NCI-H128 (cell line): Measurements from ENCODE around the gene RARRES1.

ENCODE experiments used
- DNase-seq: peaks from one replicate; lab custom pipeline; 2025; ENCODE audit not compliant: unreplicated experiment; lab: John Stamatoyannopoulos, UW

RARRES1 gene

DNA sequence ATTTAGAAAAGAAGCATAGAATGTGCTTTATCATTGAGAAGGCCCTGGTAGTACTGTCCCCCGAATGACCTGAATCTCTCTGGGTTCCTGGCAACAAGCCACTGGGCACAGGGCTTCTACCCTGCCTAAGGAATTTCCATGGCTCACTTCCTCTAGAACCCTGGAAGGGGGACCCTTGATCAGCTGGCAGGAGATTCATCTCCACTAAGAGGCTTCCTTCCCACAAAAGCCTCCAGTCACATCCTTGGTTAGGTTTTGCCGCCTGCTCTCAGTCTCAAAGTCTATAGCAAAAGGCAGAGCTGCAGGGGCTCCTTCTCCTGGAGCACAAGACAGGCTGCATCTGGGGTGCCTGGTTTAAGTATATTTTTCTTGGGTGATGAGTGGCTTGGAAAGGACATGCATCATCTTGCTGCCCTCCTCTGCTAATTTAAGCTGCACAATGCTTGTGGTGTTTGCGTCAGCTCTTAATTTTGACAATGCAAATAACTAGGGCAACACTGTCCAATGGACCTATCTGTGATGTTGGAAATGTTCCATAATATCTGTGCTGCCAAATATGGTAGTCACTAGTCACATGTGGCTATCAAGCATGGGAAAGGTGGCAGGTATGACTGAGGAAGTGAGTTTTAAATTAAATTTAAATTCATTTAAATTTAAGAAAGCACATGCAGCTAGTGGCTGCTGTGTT, 33.4 kb upstream of the RARRES1 start:
- DNase-seq = no peak

DNA sequence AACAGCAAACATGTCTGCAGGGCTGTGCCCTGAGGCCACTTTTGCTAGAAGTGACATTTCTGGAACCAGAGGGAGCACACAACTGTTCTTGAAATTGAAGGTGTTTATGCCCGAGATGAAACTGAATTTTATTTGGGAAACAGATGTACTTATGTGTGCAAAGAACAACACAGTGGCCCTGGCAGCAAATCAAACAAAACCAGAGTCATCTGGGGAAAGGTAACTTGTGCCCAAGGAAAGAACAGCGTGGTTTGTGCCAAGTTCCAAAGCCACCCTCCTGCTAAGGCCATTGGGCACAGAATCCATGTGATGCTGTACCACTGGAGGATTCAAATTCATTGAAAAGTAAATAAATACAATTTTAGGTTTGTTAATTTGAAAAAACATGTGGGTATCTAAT, 31.2 kb upstream of the RARRES1 start:
- DNase-seq = no peak

DNA sequence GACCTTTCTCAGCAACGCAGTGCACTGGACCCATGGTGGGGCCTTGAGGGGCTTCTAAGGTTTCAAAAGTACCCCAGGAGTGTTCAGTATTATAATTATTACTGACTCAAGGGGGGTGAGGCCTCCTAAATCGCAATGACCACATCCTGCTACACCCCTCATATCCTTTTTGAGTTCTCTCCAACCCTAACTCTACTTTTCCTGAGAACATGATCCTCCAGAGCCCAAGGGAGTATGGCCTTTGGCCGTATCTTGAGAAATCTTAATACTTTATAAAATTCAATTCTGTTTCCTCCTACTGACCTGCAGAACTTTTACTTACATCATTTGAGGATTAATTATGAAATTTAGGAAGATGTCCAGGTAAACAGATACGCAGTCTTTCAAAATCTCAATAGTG, 30.4 kb upstream of the RARRES1 start:
- DNase-seq = no peak

DNA sequence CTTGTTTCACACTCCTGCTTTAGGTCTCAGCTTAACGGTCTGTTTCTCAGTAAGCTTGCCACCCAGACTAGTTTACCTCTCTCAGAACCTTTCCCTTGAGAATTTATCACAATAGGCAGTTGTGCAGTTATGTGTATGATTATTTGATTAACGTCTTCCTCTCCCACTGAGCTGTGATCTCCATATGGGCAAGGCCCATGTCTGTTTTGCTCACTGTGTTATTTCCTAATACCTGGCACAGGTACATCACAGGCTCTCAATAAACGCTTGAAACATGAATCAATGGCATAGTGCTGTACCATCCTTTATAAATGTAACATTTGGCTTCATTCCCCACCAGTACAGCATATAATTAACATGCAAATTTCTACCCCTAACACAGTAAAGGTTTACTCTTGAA, 29.1 kb upstream of the RARRES1 start:
- no peak for DNase-seq

DNA sequence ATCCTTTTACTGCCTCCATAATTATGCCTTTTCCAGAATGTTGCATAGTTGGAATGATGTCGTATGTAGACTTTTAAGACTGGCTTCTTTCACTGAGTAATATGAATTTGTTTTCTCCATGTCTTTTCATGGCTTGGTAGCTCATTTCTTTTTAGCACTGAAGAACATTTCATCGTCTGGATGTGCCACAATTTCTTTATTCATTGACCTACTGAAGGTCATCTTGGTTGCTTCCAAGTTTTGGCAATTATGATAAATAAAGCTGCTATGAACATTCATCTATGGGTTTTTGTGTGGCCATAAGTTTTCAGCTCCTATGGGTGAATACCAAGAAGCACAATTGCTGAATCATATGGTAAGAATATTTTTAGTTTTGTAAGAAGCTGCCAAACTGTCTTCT, 23.2 kb upstream of the RARRES1 start:
- DNase-seq = no peak

DNA sequence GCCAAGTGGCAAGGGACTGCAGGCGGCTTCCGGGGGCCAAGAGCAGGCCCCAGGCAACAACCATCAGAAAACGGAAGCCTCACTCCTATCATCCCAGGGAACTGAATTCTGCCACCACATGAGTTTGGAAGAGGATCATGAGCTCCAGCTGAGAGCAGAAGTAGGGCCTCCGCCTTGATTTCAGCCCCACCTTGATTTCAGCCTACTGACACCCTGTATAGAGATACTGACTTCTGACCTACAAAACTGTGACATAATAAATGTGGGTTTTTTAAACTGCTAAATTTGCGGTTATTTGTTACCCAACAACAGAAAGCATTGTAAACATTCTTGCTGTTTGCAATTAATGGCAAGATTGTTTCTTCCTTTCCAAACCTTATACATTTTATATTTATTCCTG, 21.6 kb upstream of the RARRES1 start:
- DNase-seq = no peak

DNA sequence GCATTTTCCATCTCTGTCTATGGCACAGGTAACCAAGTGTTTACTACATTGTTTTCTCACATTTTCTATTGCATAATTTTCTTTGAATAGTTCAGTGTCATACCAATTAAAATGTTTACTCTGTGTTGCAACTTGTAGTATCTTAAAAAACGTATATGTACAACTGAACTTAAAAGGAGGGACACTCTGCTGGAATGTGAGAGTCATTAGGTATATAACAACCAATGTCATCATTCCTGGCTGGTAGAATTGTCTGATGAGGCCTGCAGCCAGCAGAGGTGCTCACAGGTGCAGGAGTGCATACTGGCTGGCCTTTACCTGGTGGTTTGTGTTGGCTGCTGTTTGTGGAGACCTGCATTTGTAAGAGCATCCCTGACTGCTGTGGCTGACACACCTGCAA, 19.1 kb upstream of the RARRES1 start:
- DNase-seq = no peak

DNA sequence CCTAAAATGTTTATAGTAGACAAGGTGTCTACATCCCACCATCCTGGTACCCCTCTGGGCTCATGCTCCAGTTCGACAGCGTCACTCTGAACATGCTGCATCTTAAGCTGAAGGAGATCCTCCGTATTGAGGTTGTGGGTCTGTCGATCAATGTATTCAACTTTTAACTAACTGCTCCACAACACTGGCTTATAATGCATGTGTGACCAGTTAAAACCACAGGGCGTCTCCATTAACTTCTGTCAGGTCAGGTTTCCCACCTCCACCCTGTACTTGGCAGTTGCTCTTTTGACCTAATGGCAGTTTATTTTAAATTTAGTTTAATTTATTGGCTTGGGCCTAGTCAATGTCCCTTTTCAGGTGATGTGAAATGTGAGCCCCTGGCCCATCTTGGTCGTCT, 17.8 kb upstream of the RARRES1 start:
- DNase-seq = no peak

DNA sequence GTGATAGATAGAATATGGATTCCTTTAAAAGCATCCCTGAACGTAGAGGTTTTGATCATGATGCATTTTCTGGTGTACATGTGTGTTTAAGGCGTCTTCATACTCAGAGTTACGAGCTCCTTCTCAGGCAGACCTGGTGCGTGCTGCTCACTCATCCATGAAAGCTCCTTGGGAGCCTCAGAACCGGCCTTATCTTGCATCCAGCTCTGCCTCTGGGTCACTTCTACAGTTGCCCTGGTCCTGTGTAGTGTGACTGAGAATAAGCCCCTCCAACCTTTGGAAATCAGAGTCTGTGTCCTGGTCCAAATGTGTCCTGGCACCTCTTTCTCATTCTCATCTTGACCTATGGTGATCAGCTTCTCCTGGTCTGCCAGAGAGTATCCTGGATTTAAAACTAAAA, 17.3 kb upstream of the RARRES1 start:
- DNase-seq = no peak

DNA sequence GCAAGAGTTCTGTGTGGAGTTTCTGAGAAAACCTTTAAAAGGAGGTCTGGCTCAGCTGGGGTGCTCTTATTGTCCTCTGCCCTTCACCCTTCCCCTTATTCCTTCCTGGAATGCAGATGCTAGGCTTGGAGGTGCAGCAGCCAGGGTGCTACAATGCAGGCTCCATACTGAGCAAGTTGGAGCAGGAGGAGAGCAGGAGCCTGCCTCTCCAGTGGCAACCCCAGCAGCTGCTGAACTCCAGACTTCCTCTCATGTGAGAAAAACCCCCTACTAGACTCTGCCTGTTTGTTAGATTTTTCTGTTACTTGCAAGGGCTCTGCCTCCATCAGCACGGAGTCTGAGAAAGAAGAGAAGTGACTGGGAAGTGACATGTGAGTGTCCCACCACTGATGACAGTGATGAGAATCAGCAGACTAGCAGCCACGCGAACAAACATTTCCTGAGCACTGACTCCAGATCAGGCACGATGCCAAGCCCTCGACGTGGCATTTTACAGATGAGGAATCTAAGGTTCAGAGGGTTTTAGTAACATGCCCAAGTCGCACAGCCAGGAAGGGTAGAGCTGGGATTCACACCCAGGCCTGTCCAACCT, 16.1 kb upstream of the RARRES1 start:
- DNase-seq = no peak

DNA sequence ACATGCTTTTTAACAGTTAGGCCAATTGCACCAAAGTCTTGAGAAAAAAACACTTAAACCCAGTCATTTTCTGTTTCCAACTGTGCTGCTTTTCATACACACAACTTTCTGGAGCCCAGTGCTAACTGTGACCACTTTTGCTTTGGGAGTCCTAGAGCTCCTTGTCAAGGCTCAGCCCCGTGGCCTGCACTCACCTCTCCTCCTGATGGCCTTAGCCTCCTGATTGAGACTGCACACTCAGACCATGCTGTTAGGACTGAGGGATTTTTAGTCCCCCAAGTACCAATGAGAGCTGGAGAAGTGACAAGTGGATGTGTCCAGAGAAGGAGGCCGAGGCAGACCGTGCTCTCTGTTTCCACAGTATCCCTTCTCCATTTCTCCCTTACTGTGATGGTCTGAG, 15.2 kb upstream of the RARRES1 start:
- DNase-seq = no peak

DNA sequence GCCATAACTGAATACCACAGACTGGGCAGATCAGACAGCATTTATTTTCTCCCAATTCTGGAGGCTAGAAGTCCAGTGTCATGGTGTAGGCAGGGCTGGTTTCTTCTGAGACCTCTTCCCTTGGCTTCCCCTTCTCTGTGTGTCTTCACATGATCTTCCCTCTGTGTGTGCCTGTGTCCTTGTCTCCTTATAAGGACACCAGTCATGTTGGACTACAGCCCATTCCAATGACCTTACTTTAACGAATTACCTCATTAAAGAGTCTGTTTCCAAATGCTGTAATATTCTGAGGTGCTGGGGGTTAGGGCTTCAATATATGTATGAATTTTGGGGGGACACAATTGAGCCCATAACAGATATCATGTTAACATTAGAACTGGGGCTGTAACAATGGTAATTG, 13.3 kb upstream of the RARRES1 start:
- no peak for DNase-seq

DNA sequence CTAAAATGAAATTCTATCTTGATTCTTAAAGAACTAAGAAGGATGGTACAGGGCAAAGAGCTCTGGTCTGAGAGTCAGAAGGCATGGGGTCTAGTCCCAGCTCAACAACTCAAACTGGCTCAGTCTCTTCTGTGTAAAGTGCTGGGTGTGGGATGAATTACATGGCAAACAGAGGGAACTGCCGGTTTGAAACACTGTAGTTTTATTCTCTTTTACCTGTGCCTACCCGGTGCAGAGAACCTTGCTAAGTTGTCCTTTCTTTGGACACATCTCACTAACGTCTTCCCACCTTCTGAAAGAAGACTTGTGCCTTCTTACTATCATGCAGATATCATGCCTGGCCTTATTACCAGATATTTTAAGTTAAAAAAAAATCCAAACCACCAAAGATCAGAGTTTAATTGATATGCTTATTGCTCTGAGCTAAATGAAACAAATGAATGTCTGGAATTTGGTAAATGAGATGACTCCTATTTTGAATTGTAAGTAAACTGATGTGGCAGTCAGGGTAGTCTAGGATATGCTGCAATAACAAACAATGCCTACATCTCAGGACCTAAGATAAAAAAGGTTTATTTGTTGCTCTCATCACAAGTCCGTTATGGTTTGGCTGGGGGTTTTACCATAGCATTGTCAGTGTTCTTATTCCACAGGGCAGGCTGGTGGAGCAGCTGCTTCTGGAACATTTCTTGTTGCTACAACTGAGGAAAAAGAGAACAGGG, 12.5 kb upstream of the RARRES1 start:
- DNase-seq = no peak

DNA sequence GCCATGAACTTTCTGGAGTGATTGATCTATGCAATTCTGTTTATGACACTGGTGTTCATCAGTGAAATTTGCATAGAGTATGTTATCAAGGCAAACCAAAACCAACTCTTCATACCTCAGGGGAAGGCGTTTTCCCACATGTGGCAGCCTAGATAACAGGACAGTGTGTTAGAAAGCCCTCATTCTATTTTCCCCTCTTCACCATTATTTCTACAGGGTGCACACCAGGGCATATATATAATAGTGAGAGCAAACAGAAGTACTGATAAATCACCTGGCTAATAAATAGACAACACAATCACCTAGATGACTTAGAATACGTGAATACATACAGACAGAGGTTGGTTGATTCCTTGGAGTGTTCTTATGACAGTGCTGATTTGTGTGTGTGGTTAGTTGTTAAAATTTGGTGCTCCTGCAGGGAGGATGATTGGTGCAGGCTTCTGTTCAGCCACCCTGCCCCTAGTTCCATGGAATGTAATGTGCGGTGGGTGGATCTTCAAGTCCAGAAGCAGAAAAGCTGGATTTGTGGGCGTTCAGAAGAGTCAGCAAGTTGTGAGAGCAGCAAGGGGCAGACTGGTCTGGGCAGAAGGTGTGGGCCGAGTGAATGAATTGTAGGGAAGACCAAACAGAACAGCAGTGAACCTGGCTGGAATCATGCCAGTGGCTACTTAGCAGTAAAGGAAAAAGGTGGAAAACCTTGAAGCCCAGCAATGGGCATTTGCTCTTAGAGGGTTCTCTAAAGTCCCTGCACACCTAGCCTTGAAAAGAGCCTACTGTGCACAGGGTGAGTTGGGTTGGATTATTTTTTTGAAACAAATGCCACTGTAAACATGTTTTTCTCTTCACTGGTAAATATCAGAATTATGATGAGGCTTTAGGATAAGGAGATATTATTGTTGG, 11.7 kb upstream of the RARRES1 start:
- DNase-seq = no peak

DNA sequence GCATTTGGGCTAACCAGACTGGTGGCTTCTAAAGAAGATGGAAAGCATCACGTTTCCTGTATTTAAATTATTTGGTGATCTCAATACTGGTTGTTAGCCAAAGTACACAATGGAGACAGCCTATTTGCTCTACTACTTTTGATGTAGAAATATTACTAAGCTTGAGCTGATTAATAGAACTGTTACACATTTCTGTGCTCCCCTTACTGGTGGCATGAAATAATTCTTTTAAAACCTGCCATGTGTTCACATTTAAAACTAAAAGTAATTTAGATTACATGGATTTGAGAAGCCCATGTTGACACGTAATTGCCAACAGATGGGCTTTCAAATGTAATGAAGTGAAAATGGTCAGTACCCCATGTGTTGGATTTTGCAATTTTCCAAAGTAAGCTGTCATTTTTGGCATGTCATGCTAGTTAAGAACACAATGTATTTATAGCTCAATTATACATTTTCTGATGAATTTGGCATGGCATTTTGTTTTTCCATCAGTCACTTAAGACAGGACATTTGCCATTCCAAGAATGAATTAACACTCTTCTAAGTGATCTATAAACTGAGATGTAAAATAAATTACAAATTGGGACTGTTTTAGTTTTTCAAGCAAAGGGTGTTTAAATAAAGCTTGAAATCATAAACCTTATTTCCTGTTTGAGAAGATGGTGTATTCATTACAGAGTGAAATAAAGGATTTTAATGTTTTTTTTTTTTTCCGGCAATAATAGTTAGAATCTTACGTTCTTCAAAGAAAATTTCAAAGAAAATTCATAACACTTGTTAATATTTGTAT, 10.8 kb upstream of the RARRES1 start:
- no peak for DNase-seq

DNA sequence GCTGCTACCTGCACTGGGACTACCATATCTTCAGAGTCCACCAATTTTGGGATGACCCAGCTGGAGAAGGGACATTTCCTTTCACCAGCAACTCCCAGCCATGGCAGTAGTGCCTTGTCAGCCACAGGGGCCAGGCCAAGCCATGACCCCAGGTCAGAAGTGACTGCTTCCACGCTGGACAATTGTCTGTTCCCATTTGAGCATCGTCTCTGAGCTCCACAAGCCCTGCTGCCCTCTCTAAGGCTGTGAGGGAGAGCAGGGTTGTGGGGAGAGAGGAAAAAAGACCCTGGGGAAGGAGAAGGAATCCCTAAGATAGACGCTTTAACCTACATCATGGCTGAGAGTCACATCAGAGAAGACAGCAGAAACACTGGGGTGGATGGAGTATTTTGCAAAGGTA, 7.4 kb upstream of the RARRES1 start:
- DNase-seq = no peak

DNA sequence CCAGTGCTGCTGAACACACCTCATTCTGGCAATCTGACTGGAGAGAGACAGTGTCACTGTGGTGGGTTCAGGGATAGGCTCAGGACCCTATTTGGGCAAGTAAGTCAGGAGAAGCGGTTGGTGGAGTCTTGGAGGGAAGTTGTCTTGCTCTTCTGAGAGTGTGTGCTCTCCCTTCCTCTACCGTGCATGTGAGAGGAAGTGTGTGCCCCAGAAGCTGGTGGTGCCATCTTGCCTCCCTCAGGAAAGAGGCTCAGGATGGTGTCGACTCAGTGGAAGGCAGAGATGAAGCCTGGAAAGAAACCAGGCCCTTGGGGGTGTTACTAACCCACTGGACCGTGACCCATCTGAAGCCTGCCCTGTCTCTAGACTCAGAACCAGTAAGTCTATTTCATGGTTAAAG, 6.8 kb upstream of the RARRES1 start:
- DNase-seq = no peak

DNA sequence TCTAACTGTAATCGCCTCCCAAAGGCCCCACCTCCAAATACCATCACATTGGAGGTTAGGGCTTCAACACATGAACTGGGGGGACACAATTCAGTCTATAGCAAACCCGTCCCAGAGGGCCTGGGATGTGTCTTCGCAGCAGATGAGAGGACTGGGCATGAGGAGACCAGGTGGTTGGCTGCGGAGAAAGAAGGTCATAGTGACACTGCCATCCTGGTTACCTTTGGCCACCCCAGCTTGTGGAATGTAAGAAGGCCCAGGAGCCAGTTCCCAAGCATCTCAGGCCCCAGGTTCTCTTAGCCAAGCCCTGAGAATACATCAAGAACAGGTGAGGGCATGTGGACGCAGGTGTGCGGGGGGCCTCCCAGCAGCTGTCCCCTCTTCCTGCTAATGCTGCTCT, 6.4 kb upstream of the RARRES1 start:
- DNase-seq = no peak

DNA sequence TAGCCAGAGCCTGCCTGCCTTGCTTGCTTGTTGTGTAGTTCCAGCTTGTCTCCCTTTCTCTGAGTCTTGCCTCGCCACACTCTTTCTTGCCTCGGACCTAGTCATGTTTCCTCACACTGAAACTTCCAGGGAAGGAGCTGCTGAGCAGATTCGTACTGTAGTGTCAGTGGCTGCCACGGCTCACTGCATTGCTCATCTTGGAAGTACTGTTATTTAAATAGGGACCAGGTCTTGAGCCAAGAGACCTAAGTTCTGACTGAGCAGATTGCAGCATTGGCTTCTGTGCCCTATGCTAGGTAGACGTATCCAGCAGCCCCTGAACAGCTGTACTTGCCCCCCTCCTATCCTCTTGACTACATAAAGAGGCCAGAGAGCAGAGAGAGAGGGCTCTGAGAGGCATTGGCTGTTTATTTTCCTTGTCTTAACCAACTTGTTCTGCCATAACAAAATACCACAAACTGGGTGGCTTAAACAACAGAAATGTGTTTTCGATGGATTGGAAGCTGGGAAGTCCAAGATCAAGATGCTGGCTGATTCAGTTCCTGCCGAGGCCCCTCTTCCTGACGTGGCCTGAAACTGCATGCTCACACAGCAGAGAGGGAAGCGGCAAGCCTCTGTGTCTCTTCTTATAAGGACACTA, 5.8 kb upstream of the RARRES1 start:
- no peak for DNase-seq

DNA sequence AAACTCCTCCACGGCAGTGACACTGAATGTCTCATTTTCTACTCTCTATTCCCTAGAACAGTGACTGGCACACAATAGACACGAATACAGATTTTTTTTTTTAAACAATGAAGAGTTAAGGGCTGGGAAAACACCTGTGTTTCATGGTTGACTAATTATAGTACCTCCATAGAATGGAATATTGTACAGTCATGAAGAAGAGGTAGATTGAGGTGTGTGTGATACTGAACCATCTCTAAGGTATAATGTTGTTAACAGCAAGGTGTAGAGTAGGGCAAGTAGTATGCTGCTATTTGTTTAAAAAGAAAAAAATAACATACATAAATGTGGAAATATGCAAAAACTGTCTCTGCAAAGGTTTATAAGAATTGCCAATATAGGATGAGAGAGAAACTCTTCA, 5.2 kb upstream of the RARRES1 start:
- DNase-seq = no peak
